ENCODE data around the gene TLR9.
A peak's percentile ranks its signal among the peaks of the same experiment; 100 is the strongest.
"Not testable (repeated sequence)": the region's sequence is repeated elsewhere in the genome, so short reads cannot be mapped to it uniquely, and the experiment has no call there.

Gene TLR9, protein sequence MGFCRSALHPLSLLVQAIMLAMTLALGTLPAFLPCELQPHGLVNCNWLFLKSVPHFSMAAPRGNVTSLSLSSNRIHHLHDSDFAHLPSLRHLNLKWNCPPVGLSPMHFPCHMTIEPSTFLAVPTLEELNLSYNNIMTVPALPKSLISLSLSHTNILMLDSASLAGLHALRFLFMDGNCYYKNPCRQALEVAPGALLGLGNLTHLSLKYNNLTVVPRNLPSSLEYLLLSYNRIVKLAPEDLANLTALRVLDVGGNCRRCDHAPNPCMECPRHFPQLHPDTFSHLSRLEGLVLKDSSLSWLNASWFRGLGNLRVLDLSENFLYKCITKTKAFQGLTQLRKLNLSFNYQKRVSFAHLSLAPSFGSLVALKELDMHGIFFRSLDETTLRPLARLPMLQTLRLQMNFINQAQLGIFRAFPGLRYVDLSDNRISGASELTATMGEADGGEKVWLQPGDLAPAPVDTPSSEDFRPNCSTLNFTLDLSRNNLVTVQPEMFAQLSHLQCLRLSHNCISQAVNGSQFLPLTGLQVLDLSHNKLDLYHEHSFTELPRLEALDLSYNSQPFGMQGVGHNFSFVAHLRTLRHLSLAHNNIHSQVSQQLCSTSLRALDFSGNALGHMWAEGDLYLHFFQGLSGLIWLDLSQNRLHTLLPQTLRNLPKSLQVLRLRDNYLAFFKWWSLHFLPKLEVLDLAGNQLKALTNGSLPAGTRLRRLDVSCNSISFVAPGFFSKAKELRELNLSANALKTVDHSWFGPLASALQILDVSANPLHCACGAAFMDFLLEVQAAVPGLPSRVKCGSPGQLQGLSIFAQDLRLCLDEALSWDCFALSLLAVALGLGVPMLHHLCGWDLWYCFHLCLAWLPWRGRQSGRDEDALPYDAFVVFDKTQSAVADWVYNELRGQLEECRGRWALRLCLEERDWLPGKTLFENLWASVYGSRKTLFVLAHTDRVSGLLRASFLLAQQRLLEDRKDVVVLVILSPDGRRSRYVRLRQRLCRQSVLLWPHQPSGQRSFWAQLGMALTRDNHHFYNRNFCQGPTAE

DNA sequence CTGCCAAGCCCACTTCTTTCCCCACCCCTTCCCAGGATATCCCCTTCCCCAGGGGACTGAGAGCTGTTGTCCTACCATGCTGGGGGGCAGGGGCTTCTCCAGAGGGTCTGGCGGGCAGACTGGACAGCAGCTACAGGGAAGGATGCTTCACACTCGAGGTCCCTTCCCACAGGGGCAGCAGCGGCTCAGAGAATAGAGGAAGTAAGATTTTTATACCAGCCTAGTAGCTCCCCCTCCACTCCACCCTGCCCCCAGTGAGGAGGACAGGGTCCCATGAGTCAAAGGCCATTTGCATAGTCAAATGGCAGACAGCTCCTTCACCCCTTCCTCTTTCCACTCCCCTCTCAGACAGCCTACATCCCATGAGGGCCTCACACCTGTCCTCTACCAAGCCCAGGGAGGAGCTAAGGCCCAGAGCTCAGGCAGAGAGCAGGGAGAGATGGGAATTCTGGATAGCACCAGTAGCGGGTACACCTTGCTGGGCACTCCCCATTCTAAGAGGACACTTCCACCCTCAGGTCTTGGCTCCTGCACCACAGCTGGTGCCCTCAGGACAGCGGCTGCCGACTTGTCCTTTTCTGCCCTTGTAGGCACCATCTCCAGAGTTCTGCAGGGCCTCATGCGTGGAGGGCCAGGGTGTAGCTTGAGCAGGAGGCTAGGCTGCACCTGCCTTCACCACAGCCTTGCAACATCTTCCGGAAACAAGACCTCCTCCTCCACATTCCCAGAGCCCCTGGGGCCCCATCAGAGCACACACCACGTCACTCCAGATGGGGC lies at the start of gene TLR9:
TSS of gene TLR9 (minus strand) at position 194 of the 777 bp plus-strand sequence. CDS start at position 78, 116 bp downstream.
- H3K4me1 ChIP-seq (ENCODE audit: low read depth, poor library complexity, severe bottlenecking), result peaks cover 23% of the 10 kb centered on the region
- no peaks in the 10 kb centered on the region for H4K20me1 ChIP-seq (ENCODE audit: insufficient read depth)
- H3K27ac ChIP-seq, result peak within 1 kb of the TSS; percentile 67
- H3K27me3 ChIP-seq (ENCODE audit: insufficient read depth, low read depth), result no peaks in the 10 kb centered on the region
- H3K36me3 ChIP-seq (ENCODE audit: insufficient read depth), result no peaks in the 10 kb centered on the region
- H3K4me3 ChIP-seq (IDR thresholded peaks at IDR 0.05; ENCODE audit: insufficient read depth, low read depth, low read length), result no peak within 1 kb of the TSS
- H3K9ac ChIP-seq, result peak within 1 kb of the TSS; percentile 12; the same call in 1 of the 2 replicates
- TF ChIP-seq, protein P1, sequence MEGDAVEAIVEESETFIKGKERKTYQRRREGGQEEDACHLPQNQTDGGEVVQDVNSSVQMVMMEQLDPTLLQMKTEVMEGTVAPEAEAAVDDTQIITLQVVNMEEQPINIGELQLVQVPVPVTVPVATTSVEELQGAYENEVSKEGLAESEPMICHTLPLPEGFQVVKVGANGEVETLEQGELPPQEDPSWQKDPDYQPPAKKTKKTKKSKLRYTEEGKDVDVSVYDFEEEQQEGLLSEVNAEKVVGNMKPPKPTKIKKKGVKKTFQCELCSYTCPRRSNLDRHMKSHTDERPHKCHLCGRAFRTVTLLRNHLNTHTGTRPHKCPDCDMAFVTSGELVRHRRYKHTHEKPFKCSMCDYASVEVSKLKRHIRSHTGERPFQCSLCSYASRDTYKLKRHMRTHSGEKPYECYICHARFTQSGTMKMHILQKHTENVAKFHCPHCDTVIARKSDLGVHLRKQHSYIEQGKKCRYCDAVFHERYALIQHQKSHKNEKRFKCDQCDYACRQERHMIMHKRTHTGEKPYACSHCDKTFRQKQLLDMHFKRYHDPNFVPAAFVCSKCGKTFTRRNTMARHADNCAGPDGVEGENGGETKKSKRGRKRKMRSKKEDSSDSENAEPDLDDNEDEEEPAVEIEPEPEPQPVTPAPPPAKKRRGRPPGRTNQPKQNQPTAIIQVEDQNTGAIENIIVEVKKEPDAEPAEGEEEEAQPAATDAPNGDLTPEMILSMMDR (conservative IDR thresholded peaks at IDR 0.05; ENCODE audit: low read depth, low read length), result no peak
- H3K4me2 ChIP-seq, result peak within 1 kb of the TSS; percentile 36; the same call in 1 of the 2 replicates
- H2AFZ ChIP-seq (ENCODE audit: low read depth), result peak within 1 kb of the TSS; percentile 22; the same call in 1 of the 2 replicates
- H3K79me2 ChIP-seq (ENCODE audit: insufficient read depth, low read depth), result no peaks in the 10 kb centered on the region

DNA sequence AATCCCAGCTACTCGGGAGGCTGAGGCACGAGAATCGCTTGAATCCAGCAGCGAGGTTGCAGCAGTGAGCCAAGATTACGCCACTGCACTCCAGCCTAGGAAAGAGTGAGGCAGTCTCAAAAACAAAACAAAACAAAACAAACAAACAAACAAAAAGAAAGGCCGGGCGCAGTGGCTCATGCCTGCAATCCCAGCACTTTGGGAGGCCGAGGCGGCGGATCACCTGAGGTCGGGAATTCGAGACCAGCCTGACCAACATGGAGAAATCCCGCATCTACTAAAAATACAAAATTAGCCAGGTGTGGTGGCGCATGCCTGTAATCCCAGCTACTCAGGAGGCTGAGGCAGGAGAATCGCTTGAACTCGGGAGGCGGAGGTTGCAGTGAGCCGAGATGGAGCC lies 49.3 kb upstream of the TLR9 start:
- not testable (repeated sequence) for H3K27ac ChIP-seq; H2AFZ ChIP-seq (ENCODE audit: low read depth); H3K27me3 ChIP-seq (ENCODE audit: insufficient read depth, low read depth); H3K9ac ChIP-seq; H3K4me2 ChIP-seq; H3K36me3 ChIP-seq (ENCODE audit: insufficient read depth); H3K4me3 ChIP-seq (IDR thresholded peaks at IDR 0.05; ENCODE audit: insufficient read depth, low read depth, low read length)
- Histone ChIP-seq H3K79me2 (ENCODE audit: insufficient read depth, low read depth) (peaks cover 83% of the 10 kb centered on the region), H4K20me1 (ENCODE audit: insufficient read depth) (peaks cover 23% of the 10 kb centered on the region), H3K4me1 (ENCODE audit: low read depth, poor library complexity, severe bottlenecking) (peaks cover 76% of the 10 kb centered on the region)

DNA sequence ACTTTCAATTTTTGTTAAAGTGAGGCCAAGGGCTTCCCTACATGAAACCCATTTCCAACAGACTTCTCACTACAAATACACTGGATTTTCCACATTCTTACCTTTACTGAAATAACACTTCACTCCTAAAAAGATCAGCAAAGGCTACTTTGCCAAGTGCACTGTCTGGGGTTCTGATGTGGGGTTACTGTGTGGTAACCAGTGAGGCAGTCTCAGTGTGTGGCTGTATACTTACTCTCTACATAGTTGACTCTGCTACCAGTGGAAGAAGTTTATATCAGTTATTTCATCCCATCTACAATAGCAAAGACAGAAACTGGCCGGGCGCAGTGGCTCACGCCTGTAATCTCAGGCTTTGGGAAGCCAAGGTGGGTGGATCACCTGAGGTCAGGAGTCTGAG lies 47.4 kb upstream of the TLR9 start:
- no peak overlapping the region for H3K4me3 ChIP-seq (IDR thresholded peaks at IDR 0.05; ENCODE audit: insufficient read depth, low read depth, low read length)
- no peaks in the 10 kb centered on the region for H3K36me3 ChIP-seq (ENCODE audit: insufficient read depth)
- no peaks in the 10 kb centered on the region for H3K27me3 ChIP-seq (ENCODE audit: insufficient read depth, low read depth)
- peaks cover 24% of the 10 kb centered on the region for H4K20me1 ChIP-seq (ENCODE audit: insufficient read depth)
- H3K79me2 ChIP-seq (ENCODE audit: insufficient read depth, low read depth), result peaks cover 100% of the 10 kb centered on the region
- H3K27ac ChIP-seq, result peak overlapping the region; percentile 52; the same call in 1 of the 2 replicates
- peaks cover 71% of the 10 kb centered on the region for H3K4me1 ChIP-seq (ENCODE audit: low read depth, poor library complexity, severe bottlenecking)
- H2AFZ ChIP-seq (ENCODE audit: low read depth), result no peak overlapping the region
- TF ChIP-seq, protein P1 (conservative IDR thresholded peaks at IDR 0.05; ENCODE audit: low read depth, low read length), result no peak
- H3K4me2 ChIP-seq, result peak overlapping the region; percentile 69; the same call in 1 of the 2 replicates
- no peak overlapping the region for H3K9ac ChIP-seq

DNA sequence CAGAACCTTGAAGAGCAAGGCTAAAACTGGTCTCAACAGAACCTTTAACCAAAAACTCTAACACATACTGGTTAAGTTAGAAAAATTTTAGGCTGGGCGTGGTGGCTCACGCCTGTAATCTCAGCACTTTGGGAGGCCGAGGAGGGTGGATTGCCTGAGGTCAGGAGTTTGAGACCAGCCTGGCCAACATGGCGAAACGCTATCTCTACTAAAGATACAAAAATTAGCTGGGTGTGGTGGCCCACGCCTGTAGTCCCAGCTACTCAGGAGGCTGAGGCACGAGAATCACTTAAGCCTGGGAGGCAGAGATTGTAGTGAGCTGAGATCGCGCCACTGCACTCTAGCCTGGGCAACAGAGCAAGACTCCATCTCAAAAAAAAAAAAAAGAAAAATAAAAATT lies 46.7 kb upstream of the TLR9 start:
- H3K36me3 ChIP-seq (ENCODE audit: insufficient read depth), result not testable (repeated sequence)

More for the DNA sequence above, 46.7 kb upstream of the TLR9 start:
- Histone ChIP-seq H4K20me1 (ENCODE audit: insufficient read depth) (peaks cover 24% of the 10 kb centered on the region), H3K4me1 (ENCODE audit: low read depth, poor library complexity, severe bottlenecking) (peaks cover 71% of the 10 kb centered on the region), H3K4me2 (peak overlapping the region; percentile 69), H3K27ac (peak overlapping the region; percentile 52), H3K79me2 (ENCODE audit: insufficient read depth, low read depth) (peaks cover 100% of the 10 kb centered on the region)
- H3K4me3 ChIP-seq (IDR thresholded peaks at IDR 0.05; ENCODE audit: insufficient read depth, low read depth, low read length); H3K27me3 ChIP-seq (ENCODE audit: insufficient read depth, low read depth); H3K9ac ChIP-seq; H2AFZ ChIP-seq (ENCODE audit: low read depth): not testable (repeated sequence)

Measured in KMS-11 (cell line).